CD4-positive, alpha-beta T cell (primary cell): ENCODE data around the gene UBE2M. TPM values are rescaled to one million over a fixed set of nuclear protein-coding genes. Genes with fewer than 3 reads are reported as not detected.

Source experiments
- ATAC-seq: fragments of 200-7000 bp; cut with Tn5 transposase; one replicate; pipeline ENCODE4 v1.10.0; 2022; ENCODE audit warnings: mild to moderate bottlenecking; ENCODE audit not compliant: poor library complexity
- CTCF ChIA-PET: fragments of 350-600 bp; sonication (Branson Sonifier 250); formaldehyde crosslinking; loops from one replicate; lab custom pipeline; 2021; ENCODE audit warnings: antibody characterized with exemption, inconsistent platforms; lab: Charles Lee
- POLR2A ChIA-PET: fragments of 350-600 bp; sonication (Branson Sonifier 250); formaldehyde crosslinking; loops from one replicate; lab custom pipeline; 2021; ENCODE audit warnings: antibody characterized with exemption, inconsistent platforms; lab: Charles Lee
- DNase-seq, 14 experiments: peaks; one replicate each; pipeline ENCODE4 v3.0.0-alpha.2; 2013 to 2020; ENCODE audit warnings: mixed read lengths in 2 of 14
- H3K27ac ChIP-seq, 2 donors: one replicate each; pipeline versions ENCODE4 v1.5.1 to v1.7.0; 2013; ENCODE audit warnings: low read length in 2 of 2, low read depth in 1 of 2, mild to moderate bottlenecking in 1 of 2
- H3K27me3 ChIP-seq, 2 experiments: 1 replicate in 1 of 2; 2 replicates in 1 of 2; pipeline versions ENCODE4 v1.6.1 to v1.7.0; 2013; ENCODE audit warnings: low read length in 2 of 2, control low read depth in 1 of 2, mild to moderate bottlenecking in 1 of 2, moderate library complexity in 1 of 2; ENCODE audit not compliant: insufficient read depth in 2 of 2, control insufficient read depth in 1 of 2
- H3K36me3 ChIP-seq: one replicate; pipeline ENCODE4 v1.6.1; 2013; ENCODE audit warnings: low read length, control low read depth; ENCODE audit not compliant: insufficient read depth
- H3K4me1 ChIP-seq: one replicate; pipeline ENCODE4 v1.6.1; 2013; ENCODE audit warnings: low read length, control low read depth; ENCODE audit not compliant: insufficient read depth
- H3K4me3 ChIP-seq: one replicate; pipeline ENCODE4 v1.5.1; 2013; ENCODE audit warnings: mild to moderate bottlenecking, low read length, moderate library complexity
- H3K9me3 ChIP-seq, 2 experiments: 1 replicate in 1 of 2; 2 replicates in 1 of 2; pipeline versions ENCODE4 v1.6.1 to v1.7.0; 2013; ENCODE audit warnings: low read length in 2 of 2, mild to moderate bottlenecking in 2 of 2, control low read depth in 1 of 2, moderate library complexity in 1 of 2; ENCODE audit not compliant: control insufficient read depth in 1 of 2, insufficient read depth in 1 of 2
- H3K27ac Mint-ChIP-seq: one replicate; pipeline ENCODE4 v1.8.0; 2020; ENCODE audit warnings: mixed read lengths
- H3K27me3 Mint-ChIP-seq: one replicate; pipeline ENCODE4 v1.8.0; 2021; ENCODE audit warnings: mixed read lengths
- H3K36me3 Mint-ChIP-seq: one replicate; pipeline ENCODE4 v1.8.0; 2021; ENCODE audit warnings: low read depth, mixed read lengths
- H3K4me1 Mint-ChIP-seq: one replicate; pipeline ENCODE4 v1.8.0; 2021; ENCODE audit warnings: low read depth, mixed read lengths
- H3K4me3 Mint-ChIP-seq: one replicate; pipeline ENCODE4 v1.8.0; 2020; ENCODE audit warnings: mild to moderate bottlenecking, mixed read lengths
- H3K9me3 Mint-ChIP-seq: one replicate; pipeline ENCODE4 v1.8.0; 2020; ENCODE audit warnings: mixed read lengths
- intact Hi-C, 2 experiments: fragments of 100-400 bp; cut with DNase I in 1 of 2; cut with micrococcal nuclease in 1 of 2; formaldehyde crosslinking; loops; one replicate each; pipeline versions ENCODE4 v1.15.1 to v1.9.0; 2023 to 2025; cut with DNase I, micrococcal nuclease
- total RNA-seq, 174 experiments: library from RNA in 2 of 174; stranded (reverse) in 2 of 174; gene quantifications; one replicate each; pipeline ENCODE4 v1.2.3 and lab custom pipeline; 2021 to 2026
- TF ChIP-seq, protein P1 (sequence below): fragments of 200-600 bp; IDR thresholded peaks from one replicate; pipeline ENCODE4 v1.8.0; 2022; ENCODE audit warnings: antibody characterized with exemption, mild to moderate bottlenecking

The UBE2M gene
- total RNA-seq, 2 experiments from 2014 or later, result 29.0 to 31.0 TPM

DNA sequence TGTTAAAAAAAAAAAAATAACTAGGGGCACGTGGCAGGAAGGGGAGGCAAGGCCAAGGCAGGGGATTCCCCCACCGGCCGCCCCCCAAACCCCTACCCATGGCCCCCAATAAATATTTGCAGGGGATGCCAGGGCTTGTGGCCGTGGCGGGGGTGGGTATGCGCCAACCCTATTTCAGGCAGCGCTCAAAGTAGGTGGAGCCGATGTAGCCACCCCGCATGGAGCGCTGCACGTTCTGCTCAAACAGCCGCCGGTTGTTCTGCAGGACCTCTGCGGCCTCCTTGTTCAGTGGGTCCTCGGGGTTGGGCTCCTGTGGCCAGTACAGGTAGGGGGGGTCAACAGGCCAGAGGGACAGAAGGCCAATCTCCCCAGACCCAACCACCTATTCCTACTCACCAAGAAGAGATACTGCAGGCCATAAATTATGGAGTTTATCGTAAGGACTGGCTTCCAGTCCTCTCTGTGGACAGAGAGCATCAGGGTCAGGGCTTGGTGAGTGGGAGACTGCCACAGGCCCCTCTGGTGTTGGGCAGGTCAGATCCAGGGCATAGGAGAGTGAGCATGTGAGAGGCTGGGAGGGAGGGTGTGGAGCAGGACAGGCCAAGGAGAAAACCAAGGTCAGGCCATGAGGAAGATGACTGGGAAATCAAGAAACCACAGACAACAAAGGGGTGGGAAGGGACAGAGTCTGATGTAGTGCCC, 2.3 kb downstream of the UBE2M start:
- H3K4me3 Mint-ChIP-seq, result peak overlapping the region; percentile 92
- H3K4me3 ChIP-seq, result no peak overlapping the region
- H3K4me1 Mint-ChIP-seq, result peaks cover 74% of the 10 kb centered on the region

DNA sequence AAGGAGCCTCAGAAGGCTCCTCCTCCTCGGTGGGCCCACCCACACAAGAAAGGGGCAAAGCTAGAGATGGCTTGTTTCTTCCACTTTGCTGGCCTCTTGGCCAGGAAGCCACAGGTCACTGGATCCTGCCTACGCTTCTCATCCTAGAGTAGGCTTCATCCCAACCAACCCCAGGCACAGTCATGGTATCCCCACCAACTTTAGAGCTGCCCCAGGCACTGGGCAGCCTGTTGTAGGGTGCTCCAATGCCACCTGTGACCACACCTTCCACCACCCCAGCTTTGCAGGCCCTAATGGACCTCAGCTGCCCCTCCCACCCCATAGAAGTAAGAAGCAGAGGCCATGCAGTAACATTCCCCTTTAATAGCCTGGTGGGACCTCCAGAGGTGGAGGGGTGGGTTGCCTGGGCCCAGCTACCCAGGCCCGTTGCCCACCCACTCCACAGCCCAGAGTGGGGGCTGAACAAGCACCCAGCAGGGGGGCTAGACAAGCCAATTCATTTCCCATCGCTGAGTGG, 3.0 kb downstream of the UBE2M start:
- H3K9me3 ChIP-seq, result no peaks in the 10 kb centered on the region
- H3K9me3 Mint-ChIP-seq, result no peaks in the 10 kb centered on the region
- H3K4me1 Mint-ChIP-seq, result peaks cover 69% of the 10 kb centered on the region
- H3K4me3 Mint-ChIP-seq, result peak overlapping the region; percentile 92
- peak overlapping the region; percentile 92 to 99 for H3K27ac ChIP-seq
- H3K36me3 ChIP-seq, result peaks cover 53% of the 10 kb centered on the region
- intact Hi-C loops, result no loop called here
- peaks cover 66% of the 10 kb centered on the region for H3K4me1 ChIP-seq
- POLR2A ChIA-PET, result interaction anchor here (0.9 to 3.6 kb wide), 13 partner anchors 7 to 372 kb away, joined by 3 to 64 read pairs (median 7); partner anchors contain the start of genes MZF1, TRIM28, ZBTB45 and ZNF497
- H3K36me3 Mint-ChIP-seq, result peaks cover 82% of the 10 kb centered on the region
- H3K4me3 ChIP-seq, result peak overlapping the region; percentile 96
- no peaks in the 10 kb centered on the region for H3K27me3 ChIP-seq
- TF ChIP-seq, protein P1, sequence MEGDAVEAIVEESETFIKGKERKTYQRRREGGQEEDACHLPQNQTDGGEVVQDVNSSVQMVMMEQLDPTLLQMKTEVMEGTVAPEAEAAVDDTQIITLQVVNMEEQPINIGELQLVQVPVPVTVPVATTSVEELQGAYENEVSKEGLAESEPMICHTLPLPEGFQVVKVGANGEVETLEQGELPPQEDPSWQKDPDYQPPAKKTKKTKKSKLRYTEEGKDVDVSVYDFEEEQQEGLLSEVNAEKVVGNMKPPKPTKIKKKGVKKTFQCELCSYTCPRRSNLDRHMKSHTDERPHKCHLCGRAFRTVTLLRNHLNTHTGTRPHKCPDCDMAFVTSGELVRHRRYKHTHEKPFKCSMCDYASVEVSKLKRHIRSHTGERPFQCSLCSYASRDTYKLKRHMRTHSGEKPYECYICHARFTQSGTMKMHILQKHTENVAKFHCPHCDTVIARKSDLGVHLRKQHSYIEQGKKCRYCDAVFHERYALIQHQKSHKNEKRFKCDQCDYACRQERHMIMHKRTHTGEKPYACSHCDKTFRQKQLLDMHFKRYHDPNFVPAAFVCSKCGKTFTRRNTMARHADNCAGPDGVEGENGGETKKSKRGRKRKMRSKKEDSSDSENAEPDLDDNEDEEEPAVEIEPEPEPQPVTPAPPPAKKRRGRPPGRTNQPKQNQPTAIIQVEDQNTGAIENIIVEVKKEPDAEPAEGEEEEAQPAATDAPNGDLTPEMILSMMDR, result no peak
- no peak for DNase-seq
- ATAC-seq, result no peak
- H3K27me3 Mint-ChIP-seq, result no peaks in the 10 kb centered on the region
- peak overlapping the region; percentile 96 for H3K27ac Mint-ChIP-seq
- CTCF ChIA-PET, result interaction anchor here (2.5 to 3.3 kb wide), 2 partner anchors 36 to 41 kb away, joined by 11 to 26 read pairs; partner anchors contain the start of gene ZBTB45

More for the DNA sequence above, 2.3 kb downstream of the UBE2M start:
- Mint-ChIP-seq H3K27me3 (no peaks in the 10 kb centered on the region), H3K36me3 (peaks cover 75% of the 10 kb centered on the region), H3K9me3 (no peaks in the 10 kb centered on the region), H3K27ac (peak overlapping the region; percentile 96)
- Histone ChIP-seq H3K36me3 (peaks cover 47% of the 10 kb centered on the region), H3K4me1 (peaks cover 73% of the 10 kb centered on the region), H3K27ac (peak overlapping the region; percentile 92 to 99), H3K9me3 (no peaks in the 10 kb centered on the region), H3K27me3 (no peaks in the 10 kb centered on the region)
- peak in 2 of 14 experiments; percentile 12 to 48 for DNase-seq
- TF ChIP-seq, protein P1, result no peak
- no peak for ATAC-seq
- intact Hi-C loops, result no loop called here
- ChIA-PET CTCF (interaction anchor here (2.5 to 3.3 kb wide), 2 partner anchors 37 to 42 kb away, joined by 11 to 26 read pairs; partner anchors contain the start of gene ZBTB45), POLR2A (interaction anchor here (1.1 to 3.6 kb wide), 7 partner anchors 8 to 373 kb away, joined by 3 to 64 read pairs (median 11); partner anchors contain the start of genes MZF1, TRIM28 and ZBTB45)

DNA sequence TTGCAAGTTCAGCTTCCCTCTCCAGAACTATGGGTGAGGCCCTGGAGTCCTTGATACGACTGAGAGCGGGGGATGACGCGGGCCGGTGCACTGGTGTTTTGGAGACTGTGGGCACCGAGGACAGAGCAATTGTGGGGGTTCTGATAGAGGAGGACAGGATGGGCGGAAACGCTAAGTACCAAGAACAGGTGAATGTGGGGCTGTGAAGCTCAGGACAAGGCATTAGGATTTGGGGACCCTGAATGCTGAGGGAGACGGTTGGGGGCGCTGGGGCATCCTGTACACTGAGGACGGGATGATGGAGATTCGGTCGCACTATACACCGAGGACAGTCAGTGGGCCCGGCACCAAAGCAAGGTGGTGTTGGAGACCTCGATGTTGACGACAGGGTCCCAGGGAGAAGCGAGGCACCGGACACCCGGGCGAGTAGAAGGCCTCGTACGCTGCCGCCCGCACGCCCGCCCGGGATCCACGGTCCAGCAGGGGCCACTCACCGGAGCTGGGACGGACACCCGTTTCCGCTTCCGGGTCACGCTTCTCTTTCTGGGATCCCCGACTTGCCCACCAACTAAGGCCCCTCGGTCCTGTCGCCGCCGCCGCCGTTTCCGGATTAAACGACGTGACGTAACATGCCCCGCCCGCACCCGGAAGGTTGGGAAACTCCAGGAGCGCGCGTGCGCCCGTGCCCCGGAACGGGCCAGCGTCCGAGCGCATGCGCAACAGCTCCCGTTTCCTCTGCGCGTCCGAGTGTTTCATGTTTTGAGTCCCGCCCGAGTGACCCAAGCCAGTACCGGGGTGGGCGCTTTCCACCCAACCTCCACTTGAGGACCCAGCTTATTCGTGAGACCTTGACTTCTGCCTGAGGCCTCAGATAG, 3.7 kb downstream of the UBE2M start, which contains the start of gene CHMP2A:
Gene CHMP2A (minus strand): TSS at position 612 of the 875 bp plus-strand sequence. CDS start 893 bp downstream, outside the sequence.
- peak; percentile 40 for ATAC-seq
- TF ChIP-seq, protein P1, result no peak
- Mint-ChIP-seq H3K4me1 (peaks cover 62% of the 10 kb centered on the region), H3K4me3 (peak within 1 kb of the TSS; percentile 92), H3K36me3 (peaks cover 89% of the 10 kb centered on the region), H3K9me3 (no peaks in the 10 kb centered on the region), H3K27me3 (no peaks in the 10 kb centered on the region), H3K27ac (peak within 1 kb of the TSS; percentile 96)
- POLR2A ChIA-PET, result interaction anchor here (0.7 to 3.6 kb wide), 14 partner anchors 8 to 371 kb away, joined by 3 to 64 read pairs (median 7); partner anchors contain the start of genes MZF1, TRIM28, ZBTB45 and ZNF497
- intact Hi-C loops, result loop anchor here in 1 of 2 experiments (1.0 kb wide), 2 partner anchors 10 to 35 kb away; partner anchors contain the start of genes TRIM28 and ZBTB45
- Histone ChIP-seq H3K4me1 (peaks cover 59% of the 10 kb centered on the region), H3K4me3 (peak within 1 kb of the TSS; percentile 96), H3K27me3 (no peaks in the 10 kb centered on the region), H3K27ac (peak within 1 kb of the TSS; percentile 92 to 99), H3K9me3 (no peaks in the 10 kb centered on the region), H3K36me3 (peaks cover 60% of the 10 kb centered on the region)
- CTCF ChIA-PET, result interaction anchor here (2.5 to 3.3 kb wide), 2 partner anchors 35 to 41 kb away, joined by 11 to 26 read pairs; partner anchors contain the start of gene ZBTB45
- DNase-seq, result peak; percentile 95 to 99 (median 96)
